Erythroblast (primary cell): Measurements from ENCODE around the gene PLIN3.

ENCODE experiments used
- GATA1 ChIP-seq: IDR thresholded peaks from 2 replicates; pipeline ENCODE4 v1.6.1; 2011; ENCODE audit warnings: low read depth, mild to moderate bottlenecking, control low read depth, low read length, moderate library complexity
- POLR2A ChIP-seq: IDR thresholded peaks from 2 replicates; pipeline ENCODE4 v1.6.1; 2011; ENCODE audit warnings: mild to moderate bottlenecking, low read length

DNA sequence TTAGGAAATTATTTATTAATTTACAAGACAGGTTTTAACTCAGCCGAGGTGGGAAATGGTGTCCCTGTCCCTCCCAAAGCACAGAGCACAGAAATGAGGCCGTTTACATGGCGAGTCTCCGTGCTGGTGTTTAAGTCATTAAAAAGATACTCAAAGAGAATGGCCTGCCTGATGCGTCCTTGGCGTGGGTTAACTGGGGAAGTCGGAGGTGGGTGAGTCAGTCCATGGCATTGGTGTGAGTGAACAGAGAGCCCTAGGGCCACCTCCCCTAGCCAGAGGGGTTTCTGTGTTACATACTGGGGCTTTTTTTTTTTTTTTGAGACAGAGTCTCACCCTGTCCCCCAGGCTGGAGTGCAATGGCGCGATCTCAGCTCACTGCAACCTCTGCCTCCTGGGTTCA is 72.1 kb downstream of the PLIN3 start:
- TF ChIP-seq POLR2A: no peak
- TF ChIP-seq GATA1: no peak
